Measurements from ENCODE around the gene SCAANT1.

- TF ChIP-seq POLR2AphosphoS5 (IDR thresholded peaks at IDR 0.05) (no peak), POLR2A (IDR thresholded peaks at IDR 0.05) (no peak)
These were observed 39.9 kb downstream of the SCAANT1 start for GRCh38 chr3:63872135-63872924.
